Measurements from ENCODE around the gene GKAP1. TPM values are rescaled to one million over a fixed set of nuclear protein-coding genes. Genes with fewer than 3 reads are reported as not detected.
"Not testable (repeated sequence)": the region's sequence is repeated elsewhere in the genome, so short reads cannot be mapped to it uniquely, and the experiment has no call there.

GKAP1 gene
- total and polyA plus RNA-seq, 9 donors: 11.8 to 19.4 (median 14.8) TPM

GRCh38 chr9:83707768-83708514 lies 109.6 kb downstream of the GKAP1 start, which contains the start of gene UBQLN1:
Gene UBQLN1 (minus strand): TSS chr9:83707958. CDS start chr9:83707679, 279 bp downstream.
- Histone ChIP-seq H3K4me3 (ENCODE audit: low read length) (peak within 1 kb of the TSS; percentile 97), H3K9me3 (replicated peaks; ENCODE audit: control insufficient read depth, low read depth, low read length) (peaks cover 3% of the 10 kb centered on the region), H3K36me3 (ENCODE audit: control insufficient read depth, insufficient read depth, low read length) (no peaks in the 10 kb centered on the region), H3K4me1 (ENCODE audit: control insufficient read depth, insufficient read depth, low read length) (no peaks in the 10 kb centered on the region), H3K27ac (ENCODE audit: low read length) (peak within 1 kb of the TSS; percentile 99), H3K27me3 (ENCODE audit: control insufficient read depth, insufficient read depth, low read length) (no peaks in the 10 kb centered on the region)
- DNase-seq: peak; percentile 98
- WGBS (ENCODE audit: insufficient coverage): 0% methylated on average over 41 of the region's 67 CpGs

- H3K9me3 ChIP-seq (replicated peaks; ENCODE audit: control insufficient read depth, low read depth, low read length): peaks cover 3% of the 10 kb centered on the region
- no peaks in the 10 kb centered on the region for H3K27me3 ChIP-seq (ENCODE audit: control insufficient read depth, insufficient read depth, low read length)
- H3K4me1 ChIP-seq (ENCODE audit: control insufficient read depth, insufficient read depth, low read length): no peaks in the 10 kb centered on the region
- DNase-seq: no peak
- H3K4me3 ChIP-seq (ENCODE audit: low read length): peak overlapping the region; percentile 97
- under 1% methylated on average over 26 of the region's 26 CpGs for WGBS (ENCODE audit: insufficient coverage)
- H3K27ac ChIP-seq (ENCODE audit: low read length): peak overlapping the region; percentile 99
- no peaks in the 10 kb centered on the region for H3K36me3 ChIP-seq (ENCODE audit: control insufficient read depth, insufficient read depth, low read length)
Measured at GRCh38 chr9:83707518-83707767, 110.1 kb downstream of the GKAP1 start.

GRCh38 chr9:83706676-83707517 lies 110.7 kb downstream of the GKAP1 start:
- no peaks in the 10 kb centered on the region for H3K36me3 ChIP-seq (ENCODE audit: control insufficient read depth, insufficient read depth, low read length)
- whole genome bisulfite sequencing (ENCODE audit: insufficient coverage): 0% methylated on average over 24 of the region's 42 CpGs
- H3K27me3 ChIP-seq (ENCODE audit: control insufficient read depth, insufficient read depth, low read length): no peaks in the 10 kb centered on the region
- peaks cover 3% of the 10 kb centered on the region for H3K9me3 ChIP-seq (replicated peaks; ENCODE audit: control insufficient read depth, low read depth, low read length)
- H3K27ac ChIP-seq (ENCODE audit: low read length): peak overlapping the region; percentile 99
- H3K4me1 ChIP-seq (ENCODE audit: control insufficient read depth, insufficient read depth, low read length): no peaks in the 10 kb centered on the region
- peak overlapping the region; percentile 97 for H3K4me3 ChIP-seq (ENCODE audit: low read length)
- DNase-seq: peak; percentile 69

- WGBS (ENCODE audit: insufficient coverage): 100% methylated on average over 6 of the region's 12 CpGs
- not testable (repeated sequence) for H3K27me3 ChIP-seq (ENCODE audit: control insufficient read depth, insufficient read depth, low read length); DNase-seq; H3K4me1 ChIP-seq (ENCODE audit: control insufficient read depth, insufficient read depth, low read length); H3K4me3 ChIP-seq (ENCODE audit: low read length); H3K9me3 ChIP-seq (replicated peaks; ENCODE audit: control insufficient read depth, low read depth, low read length); H3K27ac ChIP-seq (ENCODE audit: low read length); H3K36me3 ChIP-seq (ENCODE audit: control insufficient read depth, insufficient read depth, low read length)
Measured at GRCh38 chr9:83705219-83705651, 112.3 kb downstream of the GKAP1 start.

GRCh38 chr9:83701769-83702168 lies 115.8 kb downstream of the GKAP1 start:
- WGBS (ENCODE audit: insufficient coverage): no CpG with 5 or more reads among the region's 6 CpGs
- H3K4me1 ChIP-seq (ENCODE audit: control insufficient read depth, insufficient read depth, low read length): no peaks in the 10 kb centered on the region
- DNase-seq: peak; percentile 3
- H3K36me3 ChIP-seq (ENCODE audit: control insufficient read depth, insufficient read depth, low read length): no peaks in the 10 kb centered on the region
- no peak overlapping the region for H3K27ac ChIP-seq (ENCODE audit: low read length)
- H3K27me3 ChIP-seq (ENCODE audit: control insufficient read depth, insufficient read depth, low read length): no peaks in the 10 kb centered on the region
- peaks cover 3% of the 10 kb centered on the region for H3K9me3 ChIP-seq (replicated peaks; ENCODE audit: control insufficient read depth, low read depth, low read length)
- H3K4me3 ChIP-seq (ENCODE audit: low read length): no peak overlapping the region

GRCh38 chr9:83701286-83701685 lies 116.3 kb downstream of the GKAP1 start:
- Histone ChIP-seq H3K4me3 (ENCODE audit: low read length) (no peak overlapping the region), H3K27ac (ENCODE audit: low read length) (no peak overlapping the region), H3K36me3 (ENCODE audit: control insufficient read depth, insufficient read depth, low read length) (no peaks in the 10 kb centered on the region), H3K4me1 (ENCODE audit: control insufficient read depth, insufficient read depth, low read length) (no peaks in the 10 kb centered on the region), H3K9me3 (replicated peaks; ENCODE audit: control insufficient read depth, low read depth, low read length) (peaks cover 3% of the 10 kb centered on the region), H3K27me3 (ENCODE audit: control insufficient read depth, insufficient read depth, low read length) (no peaks in the 10 kb centered on the region)
- no CpG with 5 or more reads among the region's 1 CpG for WGBS (ENCODE audit: insufficient coverage)
- no peak for DNase-seq

- DNase-seq: no peak
- Histone ChIP-seq H3K27ac (ENCODE audit: low read length) (no peak overlapping the region), H3K9me3 (replicated peaks; ENCODE audit: control insufficient read depth, low read depth, low read length) (no peaks in the 10 kb centered on the region), H3K27me3 (ENCODE audit: control insufficient read depth, insufficient read depth, low read length) (no peaks in the 10 kb centered on the region), H3K4me1 (ENCODE audit: control insufficient read depth, insufficient read depth, low read length) (no peaks in the 10 kb centered on the region), H3K36me3 (ENCODE audit: control insufficient read depth, insufficient read depth, low read length) (no peaks in the 10 kb centered on the region), H3K4me3 (ENCODE audit: low read length) (no peak overlapping the region)
- whole genome bisulfite sequencing (ENCODE audit: insufficient coverage): 67% methylated on average over 1 of the region's 3 CpGs
Measured at GRCh38 chr9:83699615-83700014, 118.0 kb downstream of the GKAP1 start.

- H3K4me3 ChIP-seq (ENCODE audit: low read length): no peak overlapping the region
Measured at GRCh38 chr9:83698976-83699585, 118.5 kb downstream of the GKAP1 start.

GRCh38 chr9:83691492-83691891 lies 126.1 kb downstream of the GKAP1 start:
- Histone ChIP-seq H3K27me3 (ENCODE audit: control insufficient read depth, insufficient read depth, low read length) (no peaks in the 10 kb centered on the region), H3K27ac (ENCODE audit: low read length) (no peak overlapping the region), H3K9me3 (replicated peaks; ENCODE audit: control insufficient read depth, low read depth, low read length) (no peaks in the 10 kb centered on the region), H3K36me3 (ENCODE audit: control insufficient read depth, insufficient read depth, low read length) (no peaks in the 10 kb centered on the region), H3K4me1 (ENCODE audit: control insufficient read depth, insufficient read depth, low read length) (no peaks in the 10 kb centered on the region), H3K4me3 (ENCODE audit: low read length) (no peak overlapping the region)
- DNase-seq: no peak
- WGBS (ENCODE audit: insufficient coverage): 86% methylated on average over 1 of the region's 3 CpGs

More at GRCh38 chr9:83698976-83699585, 118.5 kb downstream of the GKAP1 start:
- Histone ChIP-seq H3K4me1 (ENCODE audit: control insufficient read depth, insufficient read depth, low read length) (no peaks in the 10 kb centered on the region), H3K27me3 (ENCODE audit: control insufficient read depth, insufficient read depth, low read length) (no peaks in the 10 kb centered on the region), H3K27ac (ENCODE audit: low read length) (no peak overlapping the region), H3K9me3 (replicated peaks; ENCODE audit: control insufficient read depth, low read depth, low read length) (no peaks in the 10 kb centered on the region), H3K36me3 (ENCODE audit: control insufficient read depth, insufficient read depth, low read length) (no peaks in the 10 kb centered on the region)
- WGBS (ENCODE audit: insufficient coverage): 93% methylated on average over 2 of the region's 4 CpGs
- DNase-seq: no peak

All from muscle of leg (tissue), 11 donors.